ENCODE results near the gene ZNF90.
"Not testable (repeated sequence)": the region's sequence is repeated elsewhere in the genome, so short reads cannot be mapped to it uniquely, and the experiment has no call there.

ZNF90 gene

DNA sequence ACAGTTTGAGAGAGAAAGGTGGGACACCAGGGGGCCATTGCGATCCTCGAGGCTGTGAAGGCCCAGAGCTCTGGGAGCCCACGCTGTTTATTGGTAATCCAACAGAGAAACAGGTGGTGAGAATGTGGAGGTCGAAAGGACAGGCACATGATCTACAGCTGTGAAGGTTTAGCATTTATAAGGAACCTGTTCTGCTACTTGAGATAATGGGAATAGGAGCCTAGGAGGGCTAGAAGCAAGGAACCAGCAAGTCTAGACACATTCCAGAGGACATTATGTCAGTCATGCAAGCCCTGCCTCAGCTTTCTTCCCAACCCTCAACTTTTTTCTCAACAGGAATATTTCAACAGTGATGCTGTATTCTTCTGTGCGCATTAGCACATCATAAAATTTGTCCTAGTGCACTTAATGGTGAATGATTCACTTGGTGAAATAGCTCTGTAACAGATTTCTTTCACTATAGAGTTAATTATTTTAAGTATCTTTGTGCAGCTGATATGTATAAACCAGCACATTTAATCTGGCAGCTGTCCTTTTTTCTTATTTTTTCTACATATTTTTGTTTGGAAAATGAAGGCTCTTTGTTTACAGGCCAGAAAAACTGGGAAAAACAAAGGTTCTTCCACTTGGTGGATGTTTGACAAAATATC lies 25.4 kb downstream of the ZNF90 start:
- no peak for DNase-seq (ENCODE audit: low read depth in 3 of 3)

DNA sequence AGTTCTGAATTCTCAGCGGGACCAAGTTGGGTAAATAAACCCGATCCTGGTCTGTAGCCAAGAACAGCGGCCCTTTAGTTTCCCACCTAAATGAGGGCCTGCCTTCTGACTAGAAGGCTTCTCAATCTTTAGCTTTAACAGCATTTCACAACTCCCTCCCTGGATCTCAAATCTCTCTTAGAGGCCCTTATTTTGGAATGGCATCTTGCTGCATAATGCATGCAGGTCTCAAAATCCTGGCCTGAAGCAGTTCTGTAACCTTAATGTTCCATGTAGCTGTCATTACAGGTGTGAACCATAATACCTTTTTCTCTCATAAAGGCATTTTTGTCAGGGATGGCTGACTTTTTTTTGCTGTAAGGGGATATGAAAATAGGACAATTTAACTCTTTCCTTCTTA lies 29.5 kb downstream of the ZNF90 start:
- DNase-seq (ENCODE audit: low read depth in 3 of 3): no peak

DNA sequence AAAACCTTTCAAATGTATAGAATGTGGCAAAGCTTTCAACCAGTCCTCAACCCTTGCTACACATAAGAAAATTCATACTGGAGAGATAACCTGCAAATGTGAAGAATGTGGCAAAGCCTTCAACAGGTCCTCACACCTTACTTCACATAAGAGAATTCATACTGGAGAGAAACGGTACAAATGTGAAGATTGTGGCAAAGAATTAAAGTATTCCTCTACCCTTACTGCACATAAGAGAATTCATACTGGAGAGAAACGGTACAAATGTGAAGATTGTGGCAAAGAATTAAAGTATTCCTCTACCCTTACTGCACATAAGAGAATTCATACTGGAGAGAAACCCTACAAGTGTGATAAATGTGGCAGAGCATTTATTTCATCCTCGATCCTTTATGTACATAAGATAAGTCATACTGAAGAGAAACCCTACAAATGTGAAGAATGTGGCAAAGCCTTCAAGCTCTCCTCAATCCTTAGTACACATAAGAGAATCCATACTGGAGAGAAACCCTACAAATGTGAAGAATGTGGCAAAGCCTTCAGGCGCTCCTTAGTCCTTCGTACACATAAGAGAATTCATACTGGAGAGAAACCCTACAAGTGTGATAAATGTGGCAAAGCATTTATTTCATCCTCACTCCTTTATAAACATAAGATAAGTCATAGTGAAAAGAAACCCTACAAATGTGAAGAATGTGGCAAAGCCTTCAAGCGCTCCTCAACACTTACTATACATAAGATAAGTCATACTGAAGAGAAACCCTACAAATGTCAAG lies 40.5 kb downstream of the ZNF90 start:
- DNase-seq (ENCODE audit: low read depth in 3 of 3): not testable (repeated sequence)

GRCh38 chr19:20124879-20125278 lies 47.1 kb downstream of the ZNF90 start:
- no peak for DNase-seq (ENCODE audit: low read depth in 3 of 3)

GRCh38 chr19:20132933-20133332 lies 55.1 kb downstream of the ZNF90 start:
- DNase-seq (ENCODE audit: low read depth in 3 of 3): not testable (repeated sequence)

- DNase-seq (ENCODE audit: low read depth in 3 of 3): not testable (repeated sequence)
These were observed 59.9 kb downstream of the ZNF90 start for GRCh38 chr19:20137714-20138113.

GRCh38 chr19:20151617-20152145 lies 73.9 kb downstream of the ZNF90 start:
- no peak for DNase-seq (ENCODE audit: low read depth in 3 of 3)

- not testable (repeated sequence) for DNase-seq (ENCODE audit: low read depth in 3 of 3)
These were observed 74.7 kb downstream of the ZNF90 start for GRCh38 chr19:20152506-20152905.

DNA sequence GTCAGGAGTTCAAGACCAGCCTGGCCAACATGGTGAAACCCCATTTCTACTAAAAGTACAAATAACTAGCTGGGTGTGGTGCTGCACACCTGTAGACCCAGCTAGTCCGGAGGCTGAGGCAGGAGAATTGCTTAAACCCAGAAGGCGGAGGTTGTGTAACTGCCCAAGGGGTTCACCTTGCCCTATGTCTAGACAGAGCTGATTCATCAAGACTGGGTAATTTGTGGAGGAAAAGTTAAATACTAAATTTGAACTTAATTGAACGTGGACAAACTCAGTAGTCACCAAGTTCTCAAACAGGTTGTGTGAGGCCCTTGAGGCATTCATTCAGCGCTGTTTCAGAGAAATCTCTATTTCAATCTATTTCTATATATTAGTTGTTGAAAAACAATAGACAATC lies 75.5 kb downstream of the ZNF90 start:
- no peak for DNase-seq (ENCODE audit: low read depth in 3 of 3)

DNA sequence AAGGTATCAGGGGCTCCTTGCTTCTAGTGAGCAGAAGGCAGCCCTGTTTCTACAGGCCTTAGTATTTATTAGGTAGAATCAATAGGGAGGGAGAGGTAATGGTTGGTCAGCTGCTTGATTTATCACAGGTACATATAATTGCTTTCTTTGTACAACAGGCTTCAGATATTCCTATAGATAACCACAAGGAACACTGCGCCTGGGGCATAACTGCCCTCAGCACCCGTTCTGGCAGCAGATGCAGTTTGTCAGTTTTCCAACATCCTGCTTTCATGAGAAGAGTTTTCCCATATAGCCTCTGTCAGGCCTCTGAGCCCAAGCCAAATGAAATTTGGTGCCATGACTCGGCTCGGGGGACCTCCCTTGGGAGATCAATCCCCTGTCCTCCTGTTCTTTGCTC lies 76.8 kb downstream of the ZNF90 start:
- DNase-seq (ENCODE audit: low read depth in 3 of 3): no peak

DNA sequence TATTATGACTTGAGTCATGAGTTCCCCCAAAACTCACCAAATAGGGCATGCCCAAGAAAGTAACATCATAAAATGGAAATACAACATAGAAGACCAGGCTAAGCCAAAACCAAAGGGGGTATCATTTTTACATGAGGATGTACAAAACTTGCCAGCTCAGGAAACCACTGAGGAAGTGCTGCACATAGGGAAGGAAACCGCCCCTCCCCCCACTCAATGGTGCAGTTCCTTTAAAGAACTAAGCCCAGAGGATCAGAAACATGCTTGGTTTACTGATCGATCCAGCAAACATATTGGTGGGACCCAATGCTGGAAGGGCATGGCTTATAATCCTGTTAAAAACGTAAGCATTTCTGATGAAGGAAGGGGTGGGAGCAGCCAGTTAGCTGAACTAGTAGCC lies 85.0 kb downstream of the ZNF90 start:
- DNase-seq (ENCODE audit: low read depth in 3 of 3): no peak

DNA sequence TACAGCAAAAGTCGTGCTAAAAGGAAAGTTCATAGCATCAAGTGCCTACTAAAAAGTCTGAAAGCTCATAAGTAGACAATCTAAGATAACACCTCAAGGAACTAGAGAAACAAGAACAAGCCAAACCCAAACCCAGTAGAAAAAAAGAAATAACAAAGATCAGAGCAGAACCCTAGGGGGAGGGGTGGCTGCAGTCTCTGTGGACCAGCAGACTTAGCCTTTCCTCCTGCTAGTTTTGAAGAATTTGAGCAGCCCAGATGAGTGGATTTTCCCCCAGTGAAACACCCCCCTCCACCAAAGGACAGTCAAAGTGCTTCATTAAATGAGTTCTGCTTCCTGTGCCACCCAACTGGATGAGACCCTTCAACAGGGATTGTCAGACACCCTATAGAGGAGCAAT lies 86.7 kb downstream of the ZNF90 start:
- no peak for DNase-seq (ENCODE audit: low read depth in 3 of 3)

GRCh38 chr19:20165971-20166592 lies 88.3 kb downstream of the ZNF90 start:
- no peak for DNase-seq (ENCODE audit: low read depth in 3 of 3)

- DNase-seq (ENCODE audit: low read depth in 3 of 3): peak; percentile 75 to 89 (median 87)
These were observed 89.3 kb downstream of the ZNF90 start, which contains the start of gene ZNF486 for GRCh38 chr19:20167020-20167644. TSS of gene ZNF486 (plus strand) at chr19:20167214. CDS start at chr19:20167331, 117 bp downstream.

DNA sequence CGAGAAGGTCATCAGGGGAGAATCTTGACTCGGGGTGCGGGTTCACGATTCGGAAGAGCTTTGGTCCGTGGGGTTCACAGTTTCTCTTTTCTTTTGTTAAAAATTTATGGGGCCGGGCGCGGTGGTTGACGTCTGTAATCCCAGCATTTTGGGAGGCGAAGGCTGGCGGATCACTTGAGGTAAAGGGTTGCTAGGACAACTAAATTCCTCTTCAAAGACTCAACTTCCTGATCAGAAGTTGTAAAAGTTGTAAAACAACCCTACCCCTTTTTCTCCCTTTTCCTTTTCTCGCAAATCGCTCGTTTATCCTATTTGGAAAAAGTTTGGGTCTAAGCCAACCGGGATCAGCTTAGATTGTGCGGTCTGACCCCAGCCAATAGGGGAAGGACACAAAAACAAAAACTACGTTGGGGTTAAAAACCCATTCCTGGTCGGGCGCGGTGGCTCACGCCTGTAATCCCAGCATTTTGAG lies 89.9 kb downstream of the ZNF90 start:
- no peak for DNase-seq (ENCODE audit: low read depth in 3 of 3)
